OCI-LY7 (cell line): Measurements from ENCODE around the gene ASXL1. TPM values are rescaled to one million over a fixed set of nuclear protein-coding genes. Genes with fewer than 3 reads are reported as not detected.
"Not testable (repeated sequence)": the region's sequence is repeated elsewhere in the genome, so short reads cannot be mapped to it uniquely, and the experiment has no call there.

ENCODE experiments used
- BruUV-seq: library from RNA; stranded (reverse); fragments of 400-500 nt; replicated peaks from 2 replicates; lab custom pipeline; 2021; lab: Mats Ljungman, UMichigan
- CTCF ChIA-PET: fragments of 300-600 bp; sonication (Branson Sonifier 250); formaldehyde crosslinking; loops from one replicate; lab custom pipeline; 2022; ENCODE audit warnings: antibody characterized with exemption; ENCODE audit not compliant: unreplicated experiment; lab: Charles Lee
- POLR2A ChIA-PET: fragments of 300-600 bp; sonication (Branson Sonifier 250); formaldehyde crosslinking; loops from one replicate; lab custom pipeline; 2022; ENCODE audit warnings: antibody characterized with exemption; lab: Charles Lee
- DNase-seq: peaks from one replicate; pipeline ENCODE4 v3.0.0-alpha.2; 2015; ENCODE audit warnings: low spot score
- H2AFZ ChIP-seq: fragments of 200-600 bp; sonication (generic), shearing (Covaris generic); 2 replicates; pipeline ENCODE4 v1.6.1; 2014; ENCODE audit warnings: mild to moderate bottlenecking, antibody characterized with exemption, low read length, moderate library complexity
- H3K27ac ChIP-seq: fragments of 200-600 bp; sonication (generic); 2 replicates; pipeline ENCODE4 v1.5.1; 2014; ENCODE audit warnings: mixed run types, low read depth, mild to moderate bottlenecking, moderate library complexity, low read length, inconsistent platforms; ENCODE audit not compliant: poor library complexity, severe bottlenecking
- H3K36me3 ChIP-seq: fragments of 200-600 bp; sonication (generic); 2 replicates; pipeline ENCODE4 v1.6.1; 2014; ENCODE audit warnings: mild to moderate bottlenecking, antibody characterized with exemption, low read length, moderate library complexity, mixed read lengths; ENCODE audit not compliant: insufficient read depth
- H3K4me1 ChIP-seq: fragments of 200-600 bp; sonication (generic); 2 replicates; pipeline ENCODE4 v1.5.1; 2014; ENCODE audit warnings: mild to moderate bottlenecking, low read length; ENCODE audit not compliant: insufficient read depth, poor library complexity, severe bottlenecking
- H3K4me2 ChIP-seq: fragments of 200-600 bp; sonication (generic); 2 replicates; pipeline ENCODE4 v1.6.1; 2014; ENCODE audit warnings: mild to moderate bottlenecking, low read length
- H3K4me3 ChIP-seq: fragments of 200-600 bp; sonication (generic); 2 replicates; pipeline ENCODE4 v1.5.1; 2014; ENCODE audit warnings: mild to moderate bottlenecking, low read depth, low read length; ENCODE audit not compliant: poor library complexity, severe bottlenecking
- H3K79me2 ChIP-seq: fragments of 200-600 bp; sonication (generic); 2 replicates; pipeline ENCODE4 v1.6.1; 2016; ENCODE audit warnings: low read depth, mild to moderate bottlenecking, low read length, moderate library complexity, mixed read lengths; ENCODE audit not compliant: insufficient read depth
- H3K9me2 ChIP-seq: fragments of 200-600 bp; sonication (generic); 2 replicates; pipeline ENCODE4 v1.6.1; 2016; ENCODE audit warnings: mild to moderate bottlenecking, low read length, mixed read lengths; ENCODE audit not compliant: insufficient read depth
- H3K9me3 ChIP-seq: fragments of 200-600 bp; sonication (generic); 2 replicates; pipeline ENCODE4 v1.6.1; 2014; ENCODE audit warnings: mild to moderate bottlenecking, mixed run types, low read length, mixed read lengths
- H4K20me1 ChIP-seq: fragments of 200-600 bp; sonication (generic); 2 replicates; pipeline ENCODE4 v1.6.1; 2014; ENCODE audit warnings: mild to moderate bottlenecking, antibody characterized with exemption, low read length, moderate library complexity, mixed read lengths; ENCODE audit not compliant: insufficient read depth
- EZH2phosphoT487 ChIP-seq: fragments of 200-600 bp; sonication (generic); IDR thresholded peaks from 2 replicates; pipeline ENCODE4 v1.6.1; 2018; ENCODE audit warnings: low read depth, borderline replicate concordance, mild to moderate bottlenecking, mixed run types, antibody characterized with exemption, low read length, moderate library complexity, mixed read lengths
- intact Hi-C: fragments of 100-400 bp; cut with micrococcal nuclease; formaldehyde crosslinking; loops from one replicate; pipeline ENCODE4 v1.10.0; 2022; ENCODE audit not compliant: unreplicated experiment
- total RNA-seq, 2 experiments: library from RNA; depleted of rRNA in 1 of 2; stranded (reverse); fragments of >200 nt in 1 of 2; shearing (Covaris generic) in 1 of 2; gene quantifications; 2 replicates each; pipeline ENCODE4 v1.2.3, GENCODE V29; 2014 to 2022
- TF ChIP-seq, protein P1 (sequence below): fragments of 200-600 bp; sonication (generic); conservative IDR thresholded peaks from 2 replicates; pipeline ENCODE4 v1.5.1; 2014; ENCODE audit warnings: mild to moderate bottlenecking, antibody characterized with exemption, low read length, moderate library complexity, mixed read lengths

Gene ASXL1
- total RNA-seq, 2 experiments from 2014 or later = 84.7 to 122 TPM

DNA sequence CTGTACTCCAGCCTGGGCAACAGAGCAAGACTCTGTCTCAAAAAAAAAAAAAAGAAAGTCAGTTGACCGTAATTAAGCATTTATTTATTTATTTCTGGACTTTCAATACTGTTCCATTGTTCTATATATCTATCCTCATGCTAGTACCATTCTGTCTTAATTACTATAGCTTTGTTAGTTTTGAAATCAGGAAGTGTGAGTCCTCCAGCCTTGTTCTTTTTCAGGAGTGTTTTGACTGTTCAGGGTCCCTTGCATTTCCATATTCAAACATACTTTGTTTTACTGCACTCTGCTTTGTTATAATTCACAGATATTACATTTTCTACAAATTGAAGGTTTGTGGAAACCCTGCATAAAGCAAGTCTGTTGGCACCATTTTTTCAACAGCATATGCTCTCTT lies 36.7 kb upstream of the ASXL1 start:
- CTCF ChIA-PET = no interaction called here
- no peak overlapping the region for H2AFZ ChIP-seq
- no TSS peak for BruUV-seq
- TF ChIP-seq EZH2phosphoT487 = no peak
- TF ChIP-seq, protein P1, sequence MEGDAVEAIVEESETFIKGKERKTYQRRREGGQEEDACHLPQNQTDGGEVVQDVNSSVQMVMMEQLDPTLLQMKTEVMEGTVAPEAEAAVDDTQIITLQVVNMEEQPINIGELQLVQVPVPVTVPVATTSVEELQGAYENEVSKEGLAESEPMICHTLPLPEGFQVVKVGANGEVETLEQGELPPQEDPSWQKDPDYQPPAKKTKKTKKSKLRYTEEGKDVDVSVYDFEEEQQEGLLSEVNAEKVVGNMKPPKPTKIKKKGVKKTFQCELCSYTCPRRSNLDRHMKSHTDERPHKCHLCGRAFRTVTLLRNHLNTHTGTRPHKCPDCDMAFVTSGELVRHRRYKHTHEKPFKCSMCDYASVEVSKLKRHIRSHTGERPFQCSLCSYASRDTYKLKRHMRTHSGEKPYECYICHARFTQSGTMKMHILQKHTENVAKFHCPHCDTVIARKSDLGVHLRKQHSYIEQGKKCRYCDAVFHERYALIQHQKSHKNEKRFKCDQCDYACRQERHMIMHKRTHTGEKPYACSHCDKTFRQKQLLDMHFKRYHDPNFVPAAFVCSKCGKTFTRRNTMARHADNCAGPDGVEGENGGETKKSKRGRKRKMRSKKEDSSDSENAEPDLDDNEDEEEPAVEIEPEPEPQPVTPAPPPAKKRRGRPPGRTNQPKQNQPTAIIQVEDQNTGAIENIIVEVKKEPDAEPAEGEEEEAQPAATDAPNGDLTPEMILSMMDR = no peak
- H3K79me2 ChIP-seq = no peaks in the 10 kb centered on the region
- no peak overlapping the region for H3K4me3 ChIP-seq
- POLR2A ChIA-PET = interaction anchor here (0.7 kb wide), 1 partner anchor 70 kb away, joined by 4 read pairs; no protein-coding TSS in a partner anchor
- intact Hi-C loops = no loop called here
- peaks cover 56% of the 10 kb centered on the region for H3K36me3 ChIP-seq
- H4K20me1 ChIP-seq = no peaks in the 10 kb centered on the region
- no peak overlapping the region for H3K4me2 ChIP-seq
- H3K9me2 ChIP-seq = no peaks in the 10 kb centered on the region
- H3K9me3 ChIP-seq = no peaks in the 10 kb centered on the region
- no peak overlapping the region for H3K27ac ChIP-seq
- no peaks in the 10 kb centered on the region for H3K4me1 ChIP-seq
- DNase-seq = no peak

DNA sequence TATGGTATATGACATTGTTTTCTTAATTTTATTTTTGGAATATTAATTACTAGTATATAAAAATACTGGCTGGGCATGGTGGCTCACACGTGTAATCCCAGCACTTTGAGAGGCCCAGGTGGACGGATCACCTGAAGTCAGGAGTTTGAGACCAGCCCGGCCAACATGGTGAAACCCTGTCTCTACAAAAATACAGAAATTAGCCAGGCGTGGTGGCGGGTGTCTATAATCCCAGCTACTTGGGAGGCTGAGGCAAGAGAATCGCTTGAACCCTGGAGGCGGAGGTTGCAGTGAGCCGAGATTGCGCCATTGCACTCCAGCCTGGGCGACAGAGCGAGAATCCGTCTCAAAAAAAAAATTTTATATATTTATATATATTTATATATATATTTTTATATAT lies 35.9 kb upstream of the ASXL1 start:
- H3K36me3 ChIP-seq = peaks cover 56% of the 10 kb centered on the region
- POLR2A ChIA-PET, H3K4me1 ChIP-seq, H3K4me2 ChIP-seq, intact Hi-C loops, H3K9me2 ChIP-seq, CTCF ChIA-PET, H3K27ac ChIP-seq, H3K4me3 ChIP-seq, H4K20me1 ChIP-seq, BruUV-seq, H3K9me3 ChIP-seq, H2AFZ ChIP-seq, H3K79me2 ChIP-seq, DNase-seq: not testable (repeated sequence)

DNA sequence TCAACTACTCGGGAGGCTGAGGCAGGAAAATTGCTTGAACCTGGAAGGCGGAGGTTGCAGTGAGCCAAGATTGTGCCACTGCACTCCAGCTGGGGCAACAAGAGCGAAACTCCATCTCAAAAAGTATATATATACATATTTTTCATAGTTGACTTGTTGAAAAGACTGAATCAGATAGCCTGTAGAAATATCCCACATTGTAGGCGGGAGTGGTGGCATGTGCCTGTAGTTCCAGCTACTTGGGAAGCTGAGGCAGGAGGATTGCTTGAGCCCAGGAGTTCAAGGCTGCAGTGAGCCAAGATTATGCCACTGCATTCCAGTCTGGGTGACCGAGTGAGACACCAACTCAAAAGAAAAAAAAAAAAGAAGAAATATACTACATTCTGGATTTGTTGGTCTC lies 34.4 kb upstream of the ASXL1 start:
- H3K4me1 ChIP-seq, H3K79me2 ChIP-seq, intact Hi-C loops, H3K9me2 ChIP-seq, H3K27ac ChIP-seq, H3K4me3 ChIP-seq, BruUV-seq, H3K4me2 ChIP-seq, H2AFZ ChIP-seq, CTCF ChIA-PET, H3K9me3 ChIP-seq, DNase-seq, H4K20me1 ChIP-seq: not testable (repeated sequence)
- peaks cover 52% of the 10 kb centered on the region for H3K36me3 ChIP-seq
- POLR2A ChIA-PET = interaction anchor here (0.6 kb wide), 2 partner anchors 87 to 295 kb away, joined by 3 read pairs; no protein-coding TSS in a partner anchor
